ENCODE data around the gene ROBO1. TPM values are rescaled to one million over a fixed set of nuclear protein-coding genes. Genes with fewer than 3 reads are reported as not detected.

ROBO1 gene
- total RNA-seq, 1 donor from 2014 or later = 31.7 TPM

DNA sequence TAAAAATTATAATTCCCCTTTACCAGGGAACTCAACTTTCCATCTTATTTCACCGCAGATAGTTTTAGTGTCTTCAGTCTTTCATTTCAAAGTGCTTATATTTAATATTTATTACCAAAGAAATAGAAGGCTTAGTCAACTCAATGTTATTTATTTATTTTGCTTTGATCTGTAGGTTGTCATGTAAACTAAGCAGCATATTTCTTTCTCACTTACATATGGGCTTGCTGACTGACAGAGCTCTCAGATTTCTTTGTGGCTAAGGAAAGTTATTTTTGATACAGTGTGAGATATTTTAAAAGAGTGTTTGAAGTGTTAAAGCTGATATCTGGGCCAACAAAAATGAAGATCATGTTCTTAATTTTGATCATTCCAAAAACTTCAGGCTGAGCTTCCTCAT lies 331.4 kb downstream of the ROBO1 start:
- Histone ChIP-seq H3K27me3 (ENCODE audit: control insufficient read depth, insufficient read depth, low read length) (no peaks in the 10 kb centered on the region), H3K36me3 (ENCODE audit: control insufficient read depth, insufficient read depth, low read length) (no peaks in the 10 kb centered on the region), H3K4me3 (ENCODE audit: low read depth, low read length) (no peak overlapping the region)
- no peak for DNase-seq (ENCODE audit: low read depth)
- TF ChIP-seq, protein P1, sequence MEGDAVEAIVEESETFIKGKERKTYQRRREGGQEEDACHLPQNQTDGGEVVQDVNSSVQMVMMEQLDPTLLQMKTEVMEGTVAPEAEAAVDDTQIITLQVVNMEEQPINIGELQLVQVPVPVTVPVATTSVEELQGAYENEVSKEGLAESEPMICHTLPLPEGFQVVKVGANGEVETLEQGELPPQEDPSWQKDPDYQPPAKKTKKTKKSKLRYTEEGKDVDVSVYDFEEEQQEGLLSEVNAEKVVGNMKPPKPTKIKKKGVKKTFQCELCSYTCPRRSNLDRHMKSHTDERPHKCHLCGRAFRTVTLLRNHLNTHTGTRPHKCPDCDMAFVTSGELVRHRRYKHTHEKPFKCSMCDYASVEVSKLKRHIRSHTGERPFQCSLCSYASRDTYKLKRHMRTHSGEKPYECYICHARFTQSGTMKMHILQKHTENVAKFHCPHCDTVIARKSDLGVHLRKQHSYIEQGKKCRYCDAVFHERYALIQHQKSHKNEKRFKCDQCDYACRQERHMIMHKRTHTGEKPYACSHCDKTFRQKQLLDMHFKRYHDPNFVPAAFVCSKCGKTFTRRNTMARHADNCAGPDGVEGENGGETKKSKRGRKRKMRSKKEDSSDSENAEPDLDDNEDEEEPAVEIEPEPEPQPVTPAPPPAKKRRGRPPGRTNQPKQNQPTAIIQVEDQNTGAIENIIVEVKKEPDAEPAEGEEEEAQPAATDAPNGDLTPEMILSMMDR (IDR thresholded peaks at IDR 0.05; ENCODE audit: insufficient read depth, low read length, poor library complexity, severe bottlenecking) = no peak

DNA sequence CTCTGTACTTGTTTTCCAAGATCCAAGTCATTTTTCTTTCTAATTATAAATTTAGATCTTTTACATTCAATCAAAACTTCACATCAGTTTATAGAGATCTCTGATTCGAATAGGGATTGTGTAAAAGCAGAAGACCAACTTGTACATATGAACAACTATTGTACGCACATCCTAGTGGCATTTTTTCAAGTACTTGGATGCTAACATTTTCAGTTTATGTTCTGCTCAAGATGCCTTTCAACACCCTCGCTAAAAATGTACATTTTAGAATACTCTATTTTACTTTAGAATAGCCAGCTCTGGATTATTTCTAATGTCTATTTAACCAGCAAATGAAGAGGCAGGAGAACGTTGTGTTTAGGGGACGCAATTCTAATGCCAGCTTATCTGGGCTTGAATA lies 340.7 kb downstream of the ROBO1 start:
- no peak for DNase-seq (ENCODE audit: low read depth)
- no peaks in the 10 kb centered on the region for H3K36me3 ChIP-seq (ENCODE audit: control insufficient read depth, insufficient read depth, low read length)
- TF ChIP-seq, protein P1 (IDR thresholded peaks at IDR 0.05; ENCODE audit: insufficient read depth, low read length, poor library complexity, severe bottlenecking) = no peak
- no peaks in the 10 kb centered on the region for H3K27me3 ChIP-seq (ENCODE audit: control insufficient read depth, insufficient read depth, low read length)
- no peak overlapping the region for H3K4me3 ChIP-seq (ENCODE audit: low read depth, low read length)

DNA sequence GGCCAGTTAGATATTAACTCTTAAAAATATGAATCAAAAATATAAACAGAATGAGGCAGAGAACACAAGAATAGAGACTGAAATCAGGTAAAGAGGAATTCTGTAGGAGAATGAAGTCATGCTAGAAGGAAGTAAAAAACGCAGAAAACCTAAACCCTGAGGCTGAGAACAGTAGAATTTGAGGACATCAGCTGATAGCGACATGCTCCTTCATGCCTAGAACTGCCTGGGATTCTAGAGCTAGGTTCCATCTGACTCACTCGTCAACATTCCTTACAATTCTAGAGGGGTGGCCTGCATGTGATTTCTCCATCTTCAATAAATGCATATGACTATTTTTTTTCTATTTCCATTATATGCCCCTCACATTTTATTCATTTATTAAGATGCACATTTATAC lies 343.0 kb downstream of the ROBO1 start:
- TF ChIP-seq, protein P1 (IDR thresholded peaks at IDR 0.05; ENCODE audit: insufficient read depth, low read length, poor library complexity, severe bottlenecking) = no peak
- Histone ChIP-seq H3K27me3 (ENCODE audit: control insufficient read depth, insufficient read depth, low read length) (no peaks in the 10 kb centered on the region), H3K4me3 (ENCODE audit: low read depth, low read length) (no peak overlapping the region), H3K36me3 (ENCODE audit: control insufficient read depth, insufficient read depth, low read length) (no peaks in the 10 kb centered on the region)
- no peak for DNase-seq (ENCODE audit: low read depth)

DNA sequence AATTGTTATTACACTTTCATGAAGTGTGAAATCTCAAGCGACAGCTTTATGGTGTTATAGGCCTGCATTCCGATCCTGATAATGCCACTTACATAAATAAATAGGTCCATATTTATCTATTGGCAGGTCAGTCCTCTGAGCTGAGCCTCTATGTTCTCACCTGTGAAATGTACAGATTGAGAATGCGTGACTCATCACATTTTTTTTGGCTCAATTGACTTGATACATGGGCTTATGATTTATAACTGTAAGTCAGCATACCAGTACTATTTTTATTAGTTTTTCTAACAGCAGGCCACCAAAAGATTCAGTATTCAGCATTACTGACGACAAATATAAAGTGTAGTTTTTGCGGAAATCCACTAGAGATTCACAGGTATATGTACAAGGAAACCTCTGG lies 344.4 kb downstream of the ROBO1 start:
- Histone ChIP-seq H3K4me3 (ENCODE audit: low read depth, low read length) (no peak overlapping the region), H3K36me3 (ENCODE audit: control insufficient read depth, insufficient read depth, low read length) (no peaks in the 10 kb centered on the region), H3K27me3 (ENCODE audit: control insufficient read depth, insufficient read depth, low read length) (no peaks in the 10 kb centered on the region)
- DNase-seq (ENCODE audit: low read depth) = no peak
- TF ChIP-seq, protein P1 (IDR thresholded peaks at IDR 0.05; ENCODE audit: insufficient read depth, low read length, poor library complexity, severe bottlenecking) = no peak

DNA sequence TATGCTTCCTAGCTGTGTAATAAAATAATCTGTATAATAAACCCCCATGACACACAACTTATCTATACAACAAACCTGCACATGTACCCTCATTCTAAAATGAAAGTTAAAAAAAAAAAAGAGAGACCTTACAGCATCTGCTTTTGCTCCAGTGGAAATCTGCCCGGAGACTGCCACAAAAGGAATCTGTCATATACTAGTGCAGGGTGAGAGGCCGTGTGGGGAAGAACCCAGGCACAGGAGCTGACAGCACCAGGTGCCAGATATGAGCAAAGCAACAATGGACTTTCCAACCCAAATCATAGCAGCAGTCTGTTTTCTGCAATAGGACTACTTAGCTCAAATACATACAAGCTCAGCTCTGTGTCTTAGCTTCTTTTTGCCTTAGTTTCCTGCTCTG lies 346.5 kb downstream of the ROBO1 start:
- Histone ChIP-seq H3K4me3 (ENCODE audit: low read depth, low read length) (no peak overlapping the region), H3K27me3 (ENCODE audit: control insufficient read depth, insufficient read depth, low read length) (no peaks in the 10 kb centered on the region), H3K36me3 (ENCODE audit: control insufficient read depth, insufficient read depth, low read length) (no peaks in the 10 kb centered on the region)
- TF ChIP-seq, protein P1 (IDR thresholded peaks at IDR 0.05; ENCODE audit: insufficient read depth, low read length, poor library complexity, severe bottlenecking) = no peak
- DNase-seq (ENCODE audit: low read depth) = no peak

DNA sequence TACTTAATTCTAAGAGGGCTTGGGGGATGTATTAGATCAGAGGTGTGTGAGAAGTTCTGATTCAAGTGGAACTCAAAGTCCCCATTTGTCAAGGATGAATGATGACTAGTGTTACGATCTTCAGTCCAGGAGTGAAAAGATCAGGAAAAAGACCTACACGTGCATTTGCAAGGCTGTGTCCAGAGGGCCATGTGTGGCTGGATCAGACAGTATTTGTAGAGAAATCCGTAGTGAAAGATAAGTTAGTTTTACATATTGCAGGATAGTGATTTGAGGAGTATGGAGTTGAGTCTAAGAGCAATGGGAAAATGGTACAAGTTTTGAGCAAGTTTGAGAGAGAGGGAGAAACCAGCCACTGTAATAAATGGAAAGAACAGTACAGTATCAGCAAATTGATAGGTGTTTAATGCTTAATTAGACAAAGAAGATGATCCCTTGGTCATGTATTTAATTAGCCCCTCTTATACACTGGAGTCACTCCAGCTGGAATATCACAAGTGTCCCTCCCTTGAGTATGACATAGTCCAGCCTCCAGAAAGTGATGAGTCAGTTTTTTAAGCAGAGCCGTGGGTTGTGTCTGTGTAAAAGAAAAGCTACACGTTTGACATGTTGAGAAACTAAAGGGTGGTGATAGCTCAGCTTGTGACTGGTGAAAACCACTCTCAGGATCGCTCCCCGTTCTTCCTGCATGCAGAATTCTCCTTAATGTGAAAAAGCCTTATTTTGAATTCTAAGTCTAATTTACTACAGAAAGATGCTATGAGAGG lies 348.8 kb downstream of the ROBO1 start:
- no peaks in the 10 kb centered on the region for H3K36me3 ChIP-seq (ENCODE audit: control insufficient read depth, insufficient read depth, low read length)
- H3K27me3 ChIP-seq (ENCODE audit: control insufficient read depth, insufficient read depth, low read length) = no peaks in the 10 kb centered on the region
- no peak overlapping the region for H3K4me3 ChIP-seq (ENCODE audit: low read depth, low read length)
- no peak for DNase-seq (ENCODE audit: low read depth)
- TF ChIP-seq, protein P1 (IDR thresholded peaks at IDR 0.05; ENCODE audit: insufficient read depth, low read length, poor library complexity, severe bottlenecking) = no peak
